Stimulated activated CD4-positive, alpha-beta T cell treated with anti-CD3 and anti-CD28 coated beads, Interleukin-1b, Interleukin-23, amount 100 ng/mL, for 24 hours (primary cell): ENCODE results near the gene EMX1.
"Not testable (repeated sequence)": the region's sequence is repeated elsewhere in the genome, so short reads cannot be mapped to it uniquely, and the experiment has no call there.

Experiments
- DNase-seq, 4 experiments: peaks; one replicate each; pipeline ENCODE4 v3.0.0-alpha.2; 2020; ENCODE audit warnings: low read depth in 4 of 4, low spot score in 1 of 4

The EMX1 gene

DNA sequence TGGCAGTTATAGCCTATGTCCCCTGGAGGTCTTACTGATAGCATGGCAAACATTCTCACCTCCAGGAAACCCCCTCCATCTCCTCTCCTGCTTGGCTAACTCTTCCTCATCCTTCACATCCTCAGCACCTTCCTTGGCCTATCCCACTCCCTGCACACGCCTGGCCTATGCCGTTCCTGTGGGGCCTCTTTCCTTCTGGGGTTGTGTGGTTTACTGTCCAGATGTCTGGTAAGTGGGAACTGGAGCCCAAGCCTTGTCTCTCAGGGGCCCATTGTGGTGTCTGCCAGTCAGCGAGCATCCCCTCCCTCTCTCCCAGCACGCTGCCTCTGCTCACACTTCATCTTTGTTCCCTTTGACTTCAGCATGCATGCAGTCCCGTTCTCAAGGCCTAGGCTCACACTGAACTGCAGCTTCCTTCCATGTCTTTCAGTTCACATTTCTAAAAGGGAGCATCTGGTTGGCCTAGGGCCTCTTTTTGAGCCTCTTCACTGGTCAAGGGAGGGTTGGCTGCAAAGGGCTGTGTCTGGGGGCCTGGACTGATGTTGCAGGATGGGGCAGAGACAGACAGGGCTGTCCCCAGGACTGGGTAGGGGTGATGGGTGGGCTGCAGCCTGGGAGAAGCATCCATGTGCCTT is 17.0 kb upstream of the EMX1 start:
- no peak for DNase-seq

DNA sequence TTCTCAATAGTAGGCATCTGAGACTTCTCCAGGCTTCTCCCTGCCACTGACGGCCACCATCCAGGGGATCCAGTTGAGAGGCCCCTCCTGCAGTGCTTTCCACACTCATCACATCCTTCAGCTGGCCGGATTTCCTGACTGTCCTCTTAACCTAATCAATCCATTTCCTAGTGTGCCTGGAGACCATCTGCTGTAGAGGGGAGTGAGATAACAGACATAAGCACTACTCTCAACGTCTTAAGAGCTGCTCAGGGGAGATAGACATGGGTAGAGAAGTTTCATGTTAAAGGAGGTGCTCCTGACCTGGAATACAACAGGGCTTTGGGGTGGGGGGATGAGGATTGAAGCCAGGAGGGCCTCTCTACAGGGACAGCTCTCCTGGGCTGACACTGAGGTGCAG is 15.9 kb upstream of the EMX1 start:
- no peak for DNase-seq

DNA sequence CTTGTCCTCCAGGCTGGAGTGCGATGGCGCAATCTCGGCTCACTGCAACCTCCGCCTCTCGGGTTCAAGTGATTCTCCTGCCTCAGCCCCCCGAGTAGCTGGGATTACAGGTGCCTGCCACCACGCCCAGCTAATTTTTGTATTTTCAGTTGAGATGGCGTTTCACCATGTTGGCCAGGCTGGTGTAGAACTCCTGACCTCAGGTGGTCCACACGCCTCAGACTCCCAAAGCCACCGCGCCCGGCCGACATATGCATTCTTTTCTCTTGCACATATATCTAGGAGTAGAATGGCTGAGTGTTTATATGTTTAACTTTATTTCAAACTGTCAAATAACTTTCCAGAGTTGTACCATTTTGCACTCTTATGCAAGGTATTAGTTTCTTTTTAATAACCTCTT is 9.9 kb upstream of the EMX1 start:
- DNase-seq: not testable (repeated sequence)

DNA sequence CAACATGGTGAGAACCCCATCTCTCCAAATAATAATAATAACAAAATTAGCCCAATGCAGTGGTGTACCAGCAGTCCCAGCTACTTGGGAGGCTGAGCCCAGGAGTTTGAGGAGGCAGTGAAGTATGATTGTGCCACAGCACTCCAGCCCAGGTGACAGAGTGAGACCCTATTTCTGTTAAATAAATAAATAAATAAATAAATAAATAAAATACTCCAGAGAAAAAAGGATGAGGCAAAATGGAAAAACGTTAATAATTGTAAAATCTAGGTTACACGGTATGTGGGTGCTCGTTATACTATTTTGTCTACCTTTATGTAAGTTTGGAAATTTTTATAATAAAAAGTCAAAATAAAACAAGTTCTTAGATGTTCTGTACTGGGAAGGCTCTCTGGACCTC is 8.6 kb upstream of the EMX1 start:
- DNase-seq: no peak

DNA sequence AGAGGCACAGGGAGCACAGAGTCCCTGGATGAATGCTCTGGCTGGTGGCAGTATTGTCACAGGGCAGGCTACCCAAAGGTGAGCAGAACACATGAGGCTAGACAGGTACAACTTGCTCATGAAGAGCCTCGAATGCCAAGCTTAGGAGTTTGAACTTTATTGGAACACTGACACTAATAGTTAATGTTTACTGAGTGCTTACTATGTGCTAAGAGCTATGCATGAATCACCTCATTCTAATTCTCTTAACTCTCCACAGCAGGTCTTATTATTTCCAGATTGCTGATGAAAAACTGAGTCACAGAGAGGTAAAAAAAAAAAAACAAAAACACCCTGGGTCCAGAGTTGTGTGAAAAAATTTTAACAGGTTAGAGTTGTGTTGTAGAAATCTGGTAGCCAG is 6.1 kb upstream of the EMX1 start:
- DNase-seq: no peak

DNA sequence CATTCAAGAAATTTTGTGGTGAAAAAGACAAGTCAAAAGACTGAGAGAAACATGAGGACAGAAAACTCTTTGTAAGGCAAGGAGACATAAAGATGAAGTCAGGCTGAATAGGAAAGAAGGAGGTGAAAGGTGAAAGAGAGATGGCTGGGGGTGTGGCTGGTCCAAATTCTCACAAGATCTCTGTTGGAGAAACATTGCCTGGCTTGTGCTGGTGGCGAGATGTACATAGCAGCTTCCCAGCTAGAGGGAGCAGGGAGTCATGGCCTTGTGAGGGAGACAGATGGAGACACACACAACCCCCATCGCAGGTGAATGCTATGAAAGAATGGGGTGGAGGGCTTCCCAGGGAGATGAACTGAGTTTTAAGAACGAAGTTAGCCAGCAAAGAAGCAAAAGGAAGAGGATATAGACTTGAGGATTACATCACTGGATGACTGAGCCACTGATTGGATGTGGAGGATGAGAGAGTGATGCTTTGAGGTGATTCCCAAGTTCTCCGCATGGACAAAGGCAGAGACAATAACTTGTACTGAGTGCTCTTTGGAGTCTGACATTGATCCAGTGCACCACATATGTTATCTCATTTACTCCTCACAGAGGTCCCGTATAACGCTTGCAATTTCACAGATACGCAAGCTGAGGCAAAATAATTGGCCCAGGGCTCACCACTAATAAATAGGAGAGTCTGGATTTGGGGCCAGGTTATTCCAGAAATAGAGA is 3.7 kb upstream of the EMX1 start:
- no peak for DNase-seq

DNA sequence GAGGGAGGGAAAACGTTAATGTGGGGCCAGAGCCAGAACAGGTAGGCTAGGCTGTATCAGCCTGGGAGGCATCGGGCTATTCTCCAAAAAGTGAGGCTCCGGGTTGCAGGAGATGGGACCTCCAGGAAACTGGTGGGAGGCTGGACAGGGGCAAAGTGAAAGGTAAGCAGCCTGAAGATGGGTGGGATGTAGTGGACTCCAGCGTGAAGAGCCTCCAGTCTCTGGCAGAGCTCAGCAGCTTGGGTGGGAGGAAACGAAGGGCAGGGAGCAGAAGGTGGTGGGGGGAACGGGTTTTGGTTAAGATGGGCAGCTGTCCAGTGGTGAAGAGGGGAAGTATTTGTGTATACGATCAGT is 3.1 kb upstream of the EMX1 start:
- no peak for DNase-seq

DNA sequence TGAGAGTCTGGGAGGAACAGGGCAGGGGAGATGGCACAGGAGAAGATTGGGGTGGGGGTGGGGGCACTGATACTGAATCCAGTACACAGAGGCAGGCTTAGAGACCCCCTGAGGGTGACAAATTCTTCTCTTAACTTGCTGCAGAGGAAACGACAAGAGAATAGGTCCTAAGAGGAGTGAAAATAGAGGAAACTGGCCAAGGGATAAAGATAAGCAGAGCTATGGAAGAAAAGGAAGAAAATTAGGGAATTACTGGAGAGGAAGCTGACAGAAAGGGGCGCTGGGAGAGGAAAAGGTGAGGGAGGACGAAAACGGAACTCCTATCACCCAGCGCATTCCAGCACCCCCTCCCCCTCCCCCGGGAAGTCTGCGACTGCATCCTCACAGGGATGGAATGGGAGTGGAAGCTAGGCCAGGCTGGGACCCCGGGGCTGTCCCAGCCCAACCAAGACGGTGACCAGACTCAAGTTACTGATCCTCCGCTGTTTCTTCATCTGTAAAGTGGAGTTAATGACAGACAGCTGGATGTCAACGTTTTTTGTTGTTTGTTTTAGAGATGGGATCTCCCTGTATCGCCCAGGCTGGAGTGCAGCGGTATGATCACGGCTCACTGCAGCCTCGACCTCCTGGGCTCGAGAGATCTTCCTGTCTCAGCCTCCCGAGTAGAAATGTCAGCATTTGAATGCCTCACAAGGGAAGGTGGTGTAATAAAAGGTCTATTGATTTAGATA is 2.6 kb upstream of the EMX1 start:
- no peak for DNase-seq

DNA sequence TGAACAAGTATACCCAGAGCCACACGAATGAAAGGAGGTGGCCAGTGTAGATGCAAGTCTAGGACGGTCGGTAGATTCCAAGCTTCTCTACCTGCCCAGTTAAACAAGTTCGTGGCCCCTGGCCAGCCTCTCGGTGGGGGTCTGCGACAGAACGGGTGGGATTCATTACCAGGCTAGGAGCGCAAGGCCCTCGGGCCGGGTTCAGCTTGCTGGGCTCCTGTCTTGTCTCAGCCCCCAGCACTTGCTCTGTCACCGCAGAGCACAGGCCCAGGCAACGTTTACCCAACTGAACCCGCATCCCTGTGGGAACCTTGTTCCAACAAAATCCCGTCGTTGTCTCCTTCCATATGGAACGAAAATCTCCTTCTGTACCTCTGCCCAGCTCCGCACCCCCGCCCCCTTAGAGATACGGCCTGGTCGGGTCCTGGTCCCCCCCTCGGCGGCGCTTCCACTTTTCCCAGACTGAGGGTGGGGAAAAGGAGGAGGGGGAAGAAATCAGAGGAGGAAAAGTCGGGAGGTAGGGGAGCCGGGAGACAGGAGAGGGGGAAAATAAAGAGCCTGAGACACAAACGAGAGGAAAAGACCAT is 1.9 kb upstream of the EMX1 start:
- no peak for DNase-seq

DNA sequence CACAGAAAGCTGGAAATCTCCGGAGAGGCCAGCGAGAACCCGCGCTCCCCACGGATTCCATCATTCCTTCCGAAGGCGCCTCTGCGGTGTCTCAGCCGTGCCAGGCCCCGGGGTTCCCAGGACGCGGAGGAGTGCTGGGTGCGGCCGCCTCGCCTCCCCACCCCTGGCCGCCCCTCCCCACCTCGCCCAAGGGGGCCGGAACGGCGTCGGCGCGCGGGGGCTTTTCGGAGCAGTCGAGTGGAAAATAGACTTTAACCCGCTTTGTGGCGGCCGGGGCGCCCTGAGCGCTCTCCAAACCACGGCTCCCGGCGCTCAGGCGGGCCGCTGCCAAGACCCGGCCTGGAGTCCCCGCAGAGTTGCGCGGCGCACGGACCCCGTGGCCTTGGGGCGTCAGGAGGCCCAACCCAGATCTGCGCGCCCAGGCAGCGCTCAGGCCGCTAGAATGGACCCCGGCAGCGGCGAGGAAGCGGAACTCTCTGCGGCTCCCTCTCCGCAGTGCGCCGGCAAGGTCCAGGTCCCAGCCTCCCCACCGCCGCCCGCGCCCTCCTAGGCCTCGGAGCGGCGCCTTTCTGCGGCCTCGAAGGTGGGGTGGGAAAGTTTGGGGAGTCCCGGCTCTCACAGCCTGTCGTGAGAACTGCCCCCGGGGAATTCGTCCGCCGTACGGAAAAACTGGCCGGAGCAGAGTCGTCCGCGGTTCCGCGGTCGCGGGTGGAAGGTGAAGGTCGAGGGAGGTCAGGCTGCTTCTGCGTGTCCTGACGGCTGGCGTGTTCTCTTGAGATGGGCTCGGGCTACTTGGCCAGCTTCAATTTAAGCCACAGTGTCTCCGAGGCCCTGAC is 1.2 kb upstream of the EMX1 start:
- DNase-seq: no peak

DNA sequence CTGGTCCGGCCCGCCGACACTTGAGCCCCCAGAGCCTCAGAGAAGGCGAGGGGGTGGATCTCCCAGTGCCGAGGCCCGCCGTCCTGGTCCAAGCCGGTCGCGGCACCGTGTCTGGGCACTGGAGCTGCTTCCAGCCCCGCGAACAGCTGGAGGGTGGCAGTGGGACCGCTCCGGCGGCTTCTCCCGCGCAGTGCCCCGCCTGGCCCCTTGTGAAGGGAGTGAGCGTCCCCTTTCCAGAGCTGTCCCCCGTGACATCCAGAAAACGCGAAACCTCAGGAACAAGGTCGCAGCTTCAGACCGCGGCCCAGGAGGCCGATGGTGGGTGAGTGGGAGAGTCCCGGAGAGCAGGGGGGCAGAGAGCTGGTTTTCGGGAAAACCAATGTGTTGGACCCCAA is 579 bp upstream of the EMX1 start:
- no peak for DNase-seq

DNA sequence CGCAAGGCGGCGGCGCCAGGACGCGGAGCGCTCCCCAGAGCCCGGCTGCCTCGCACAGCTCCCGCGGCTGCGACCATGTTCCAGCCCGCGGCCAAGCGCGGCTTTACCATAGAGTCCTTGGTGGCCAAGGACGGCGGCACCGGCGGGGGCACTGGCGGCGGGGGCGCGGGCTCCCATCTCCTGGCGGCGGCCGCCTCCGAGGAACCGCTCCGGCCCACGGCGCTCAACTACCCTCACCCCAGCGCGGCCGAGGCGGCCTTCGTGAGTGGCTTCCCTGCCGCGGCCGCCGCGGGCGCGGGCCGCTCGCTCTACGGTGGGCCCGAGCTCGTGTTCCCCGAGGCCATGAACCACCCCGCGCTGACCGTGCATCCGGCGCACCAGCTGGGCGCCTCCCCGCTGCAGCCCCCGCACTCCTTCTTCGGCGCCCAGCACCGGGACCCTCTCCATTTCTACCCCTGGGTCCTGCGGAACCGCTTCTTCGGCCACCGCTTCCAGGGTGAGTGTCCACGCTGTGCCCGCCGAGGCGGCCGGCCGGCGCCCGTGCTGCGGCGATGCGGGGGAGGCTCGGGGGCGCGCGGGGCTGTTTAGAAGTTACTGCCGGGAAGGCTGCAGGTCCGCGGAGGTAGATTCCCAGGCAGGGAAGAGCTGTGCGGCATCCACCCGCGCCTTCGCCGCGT is 696 bp downstream of the EMX1 start:
- DNase-seq: no peak

DNA sequence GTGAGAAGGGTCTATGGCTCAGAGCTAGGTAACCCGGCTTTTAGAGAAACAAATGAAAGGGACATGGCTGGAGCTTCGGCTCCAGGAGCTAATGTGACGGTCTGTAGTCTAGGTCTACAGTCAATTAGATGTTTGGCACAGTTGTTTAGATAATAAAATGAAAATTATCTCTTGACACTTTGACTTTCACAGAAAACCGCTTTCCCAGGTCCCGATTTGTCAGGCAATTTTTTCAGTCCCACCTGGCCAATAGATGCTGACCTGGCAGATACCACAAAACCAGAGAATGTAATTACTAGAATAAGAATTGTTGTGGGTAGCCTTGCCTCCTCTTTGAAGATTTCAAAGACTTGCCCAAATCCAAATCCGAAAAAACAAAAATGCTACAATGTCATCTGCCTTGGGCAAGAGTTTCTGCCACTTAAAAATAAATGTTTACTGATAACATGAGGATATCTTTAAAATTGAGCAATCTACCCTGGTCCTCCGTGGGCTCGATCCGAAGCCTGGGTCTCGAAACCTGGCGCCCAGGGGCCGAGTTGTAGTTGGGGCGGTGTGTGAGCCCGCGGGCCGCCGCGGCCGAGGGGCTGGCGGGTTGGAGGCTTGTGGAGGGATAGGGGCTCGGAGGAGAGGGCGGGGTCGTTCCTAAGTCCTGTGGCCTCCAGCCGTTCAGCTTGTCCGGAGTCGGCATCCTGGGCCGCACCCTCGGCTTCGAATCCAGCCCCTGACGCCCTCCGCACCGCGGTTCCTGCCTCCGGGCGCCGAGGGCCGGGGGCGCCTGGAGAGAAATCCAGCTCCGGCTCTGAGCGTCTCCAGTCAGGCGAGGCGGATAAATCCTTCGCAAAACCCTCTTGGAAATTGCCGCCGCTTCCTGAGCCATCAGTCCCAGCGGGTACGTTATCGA is 2.3 kb downstream of the EMX1 start:
- no peak for DNase-seq

DNA sequence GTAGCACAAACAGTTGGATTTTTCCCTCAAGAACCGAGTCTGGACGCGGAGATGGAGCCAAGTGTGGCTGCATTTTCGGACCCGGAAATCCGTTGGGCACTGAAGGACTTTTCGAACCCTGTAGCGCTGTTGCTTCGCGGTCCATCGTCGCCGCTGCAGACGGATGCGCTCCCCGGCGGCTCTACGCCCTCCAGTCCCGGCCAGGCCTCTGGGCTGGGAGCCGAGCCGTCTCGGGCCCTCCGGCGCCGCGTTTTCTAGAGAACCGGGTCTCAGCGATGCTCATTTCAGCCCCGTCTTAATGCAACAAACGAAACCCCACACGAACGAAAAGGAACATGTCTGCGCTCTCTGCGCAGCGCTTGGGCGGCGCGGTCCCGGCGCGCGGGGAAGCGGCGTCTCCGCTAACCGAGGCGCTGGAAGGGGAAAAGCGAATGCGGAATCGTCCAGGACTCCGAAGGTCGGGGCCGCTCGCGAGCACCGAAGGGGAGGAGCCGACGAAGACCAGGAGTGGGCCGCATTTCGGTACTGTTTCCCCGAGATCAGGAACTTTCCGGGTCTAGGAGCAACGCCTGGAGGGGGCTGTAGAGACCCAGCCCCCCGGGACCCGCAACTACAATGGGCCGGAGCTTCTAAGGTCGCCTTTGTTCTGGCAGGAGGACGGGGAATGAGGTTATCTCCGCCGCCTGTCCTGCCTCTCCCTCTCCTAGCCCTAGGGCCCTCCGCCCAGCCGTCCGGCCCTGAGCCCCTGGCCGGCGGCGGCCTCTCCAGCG is 3.2 kb downstream of the EMX1 start:
- no peak for DNase-seq

DNA sequence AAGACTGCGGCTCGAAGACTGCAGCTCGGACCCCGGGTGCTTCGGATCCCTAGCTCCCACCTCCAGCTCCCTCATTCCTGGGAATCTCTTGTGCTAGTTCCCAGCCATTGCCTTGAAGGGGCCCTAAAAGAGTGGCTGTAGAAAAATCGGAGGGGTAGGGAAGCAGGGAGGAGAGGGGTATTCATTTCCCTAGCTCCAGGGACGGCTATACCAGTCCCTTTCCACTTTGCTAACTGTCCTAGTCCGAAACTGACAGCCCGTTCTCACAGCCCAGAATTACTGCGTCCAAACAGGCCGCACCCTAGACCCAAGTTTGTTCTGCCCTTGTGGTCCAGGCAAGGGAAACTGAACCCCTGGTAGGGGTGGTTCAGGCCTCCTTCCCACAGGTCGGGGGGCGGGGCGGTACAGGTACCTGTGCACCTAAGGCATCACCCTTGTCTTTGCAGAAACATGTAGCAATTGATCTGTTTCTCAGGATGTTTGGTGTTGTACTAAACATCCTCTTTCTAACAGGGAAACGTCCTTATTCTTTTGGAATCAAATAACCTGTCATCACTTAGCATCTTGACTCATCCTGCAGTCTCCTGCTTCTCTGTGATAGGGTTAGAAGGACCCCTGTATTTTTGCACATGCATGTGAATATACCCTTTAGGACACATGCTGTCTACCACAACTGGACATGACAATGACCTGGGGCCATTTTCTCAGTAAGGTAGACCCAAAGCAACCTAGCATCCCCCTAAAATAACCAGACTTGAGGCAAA is 4.0 kb downstream of the EMX1 start:
- DNase-seq: no peak

DNA sequence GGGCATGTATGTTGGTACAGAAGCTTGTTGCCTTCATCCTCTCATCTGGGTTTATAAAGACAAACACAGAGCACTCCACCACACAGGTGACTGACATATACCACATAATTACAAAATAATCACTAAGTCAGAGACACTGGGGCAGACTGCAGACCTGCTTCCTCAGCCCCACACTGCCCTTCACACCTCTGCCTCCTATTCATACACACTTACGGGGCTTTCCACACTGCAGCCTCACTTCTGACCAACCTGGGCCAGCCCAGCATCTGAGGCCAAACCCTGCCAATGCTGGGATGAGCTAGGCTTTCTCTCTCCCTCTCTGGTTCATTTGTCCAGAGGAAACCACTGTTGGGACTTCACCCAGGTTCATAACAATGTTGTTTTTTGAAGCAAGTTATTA is 4.5 kb downstream of the EMX1 start:
- DNase-seq: no peak

DNA sequence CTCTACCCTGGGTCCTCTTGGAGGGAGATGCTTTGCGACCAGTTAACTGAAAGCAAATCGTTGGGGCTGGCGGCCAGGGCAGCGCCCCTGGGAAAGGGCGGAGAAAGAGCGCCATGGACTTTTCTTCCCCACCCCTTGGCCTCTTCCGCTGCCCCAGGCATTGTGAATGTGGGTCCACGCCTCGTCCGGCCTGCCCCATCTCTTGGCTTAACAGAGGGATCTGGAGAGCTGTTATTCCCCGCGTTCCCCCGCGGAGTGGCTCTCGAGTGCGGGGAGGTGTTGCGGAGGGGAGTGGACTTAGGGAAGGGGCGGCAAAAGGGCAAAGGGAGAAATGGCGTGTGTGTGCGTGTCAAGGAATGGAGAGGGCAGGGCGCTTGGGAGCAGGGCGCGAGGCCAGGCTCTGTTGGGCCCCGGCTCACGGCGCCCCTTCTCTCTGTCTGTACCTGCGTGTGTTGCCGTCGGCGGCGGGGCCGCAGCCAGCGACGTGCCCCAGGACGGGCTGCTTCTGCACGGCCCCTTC is 6.6 kb downstream of the EMX1 start:
- DNase-seq: no peak
